GM19025 (cell line): ENCODE results near the gene MBD3L1.

ENCODE experiments used
- ATAC-seq: cut with Tn5 transposase; IDR thresholded peaks from one replicate; pipeline ENCODE4 v1.9.1; 2021; ENCODE audit warnings: mild to moderate bottlenecking, low read depth, moderate library complexity; ENCODE audit not compliant: unreplicated experiment

The MBD3L1 gene

DNA sequence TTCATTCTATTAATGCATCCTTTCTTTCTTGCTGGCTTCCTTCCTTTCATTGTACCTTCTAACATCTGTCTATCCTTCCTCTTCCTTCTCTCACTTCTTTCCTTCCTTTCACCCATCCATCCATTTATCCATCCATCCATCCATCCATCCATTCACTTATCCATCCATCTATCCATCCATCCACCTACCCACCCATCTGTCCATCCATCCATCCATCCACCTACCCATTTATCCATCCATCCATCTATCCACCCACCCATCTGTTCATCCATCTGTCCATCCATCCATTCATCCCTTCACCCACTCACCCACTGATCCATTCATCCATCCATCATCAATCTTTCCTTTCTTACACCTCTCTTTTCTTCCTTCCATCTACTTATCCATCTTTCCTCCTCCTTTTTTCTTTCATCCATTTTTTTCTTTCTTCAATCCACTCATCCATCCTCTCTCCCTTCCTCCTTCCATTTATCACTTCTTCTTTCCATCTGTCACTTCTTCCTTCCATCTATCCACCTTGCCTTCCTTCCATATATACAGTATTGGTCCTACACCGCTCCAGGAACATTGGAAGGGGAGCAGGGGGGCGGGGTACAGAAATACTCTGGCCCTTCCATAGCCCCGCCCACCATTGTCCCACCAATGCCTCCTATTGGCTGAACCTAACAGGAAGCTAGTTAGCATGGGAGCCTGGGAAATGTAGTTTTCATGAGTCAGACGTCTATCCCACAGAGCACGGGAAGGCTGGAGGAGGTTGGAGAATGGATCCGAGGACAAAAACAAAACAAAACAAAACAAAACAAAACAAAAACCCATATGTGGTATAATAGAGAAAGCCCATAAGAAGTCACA lies 45.9 kb downstream of the MBD3L1 start:
- ATAC-seq, result no peak

GRCh38 chr19:8880868-8881488 lies 48.8 kb downstream of the MBD3L1 start:
- ATAC-seq, result no peak

- ATAC-seq, result no peak
Measured at GRCh38 chr19:8881512-8881911, 49.3 kb downstream of the MBD3L1 start.

GRCh38 chr19:8884416-8884815 lies 52.2 kb downstream of the MBD3L1 start:
- no peak for ATAC-seq

GRCh38 chr19:8887364-8887763 lies 55.2 kb downstream of the MBD3L1 start:
- ATAC-seq, result no peak

GRCh38 chr19:8890260-8890659 lies 58.1 kb downstream of the MBD3L1 start:
- no peak for ATAC-seq
